CD4-positive, alpha-beta T cell treated with Interleukin-4 for 4 hours (primary cell): ENCODE measurements around the gene PRKCQ.

Experiments used
- DNase-seq: peaks from one replicate; pipeline ENCODE4 v3.0.0-alpha.2; 2020

The PRKCQ gene

DNA sequence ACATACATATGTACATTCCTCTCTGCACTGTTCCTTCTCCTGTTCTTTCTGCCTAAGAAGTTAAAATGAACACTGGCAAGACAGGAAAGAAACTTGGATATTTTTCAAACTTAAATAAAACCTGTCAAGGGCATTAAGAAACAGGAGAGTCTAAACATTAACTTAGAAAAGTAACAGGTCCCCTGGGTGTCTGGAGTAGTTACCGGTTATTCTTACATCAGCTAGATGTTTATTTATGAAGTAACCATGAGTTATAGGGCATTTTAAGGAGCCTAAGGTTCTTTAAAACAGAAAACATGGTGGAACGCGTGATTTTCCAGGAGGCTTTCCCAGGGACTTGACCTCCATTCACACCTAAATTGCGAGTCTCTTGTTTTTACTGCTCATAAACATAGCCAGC is 148.2 kb downstream of the PRKCQ start:
- no peak for DNase-seq

DNA sequence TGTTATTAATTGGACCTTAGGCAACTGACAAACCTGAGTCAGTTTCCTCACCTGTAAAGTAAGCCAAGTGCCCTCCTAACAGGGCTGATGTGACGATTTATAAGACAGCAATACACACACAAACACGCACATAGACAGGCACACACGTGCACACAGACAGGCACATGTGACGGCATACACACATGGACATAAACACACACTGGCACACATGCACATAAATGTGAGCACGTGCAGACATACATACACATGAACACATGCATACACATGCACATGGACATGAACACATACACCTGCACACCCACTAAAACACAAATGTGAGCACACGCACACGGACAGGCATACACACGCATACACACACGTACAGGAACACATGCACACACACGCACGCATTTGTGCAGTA is 148.9 kb downstream of the PRKCQ start:
- no peak for DNase-seq

DNA sequence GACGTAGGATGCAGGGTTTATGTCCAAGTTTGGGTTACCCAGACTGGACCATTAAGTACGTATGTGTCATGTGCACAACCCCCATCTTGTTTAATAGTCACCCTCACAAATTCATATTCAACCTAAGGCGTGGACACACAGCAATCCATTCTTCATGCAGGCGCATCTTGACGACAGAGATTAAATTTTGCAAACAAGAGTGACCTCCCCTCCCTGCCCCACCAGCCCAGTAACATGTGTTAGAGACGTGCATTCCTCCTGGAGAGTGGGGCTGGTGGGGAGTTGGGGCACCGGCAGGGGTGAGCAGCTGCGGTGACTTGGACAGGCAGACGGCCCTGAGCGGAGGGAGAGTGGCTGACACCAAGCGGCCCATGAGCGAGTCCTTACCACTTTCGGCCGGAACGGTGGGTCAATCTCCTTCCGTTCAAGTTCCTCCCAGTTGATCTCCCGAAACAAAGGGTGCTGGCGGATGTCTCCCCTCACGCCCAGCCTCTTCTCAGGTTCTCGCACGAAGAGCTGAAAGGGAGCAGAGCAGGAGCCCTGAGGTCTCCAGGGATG is 149.6 kb downstream of the PRKCQ start:
- DNase-seq, result no peak

DNA sequence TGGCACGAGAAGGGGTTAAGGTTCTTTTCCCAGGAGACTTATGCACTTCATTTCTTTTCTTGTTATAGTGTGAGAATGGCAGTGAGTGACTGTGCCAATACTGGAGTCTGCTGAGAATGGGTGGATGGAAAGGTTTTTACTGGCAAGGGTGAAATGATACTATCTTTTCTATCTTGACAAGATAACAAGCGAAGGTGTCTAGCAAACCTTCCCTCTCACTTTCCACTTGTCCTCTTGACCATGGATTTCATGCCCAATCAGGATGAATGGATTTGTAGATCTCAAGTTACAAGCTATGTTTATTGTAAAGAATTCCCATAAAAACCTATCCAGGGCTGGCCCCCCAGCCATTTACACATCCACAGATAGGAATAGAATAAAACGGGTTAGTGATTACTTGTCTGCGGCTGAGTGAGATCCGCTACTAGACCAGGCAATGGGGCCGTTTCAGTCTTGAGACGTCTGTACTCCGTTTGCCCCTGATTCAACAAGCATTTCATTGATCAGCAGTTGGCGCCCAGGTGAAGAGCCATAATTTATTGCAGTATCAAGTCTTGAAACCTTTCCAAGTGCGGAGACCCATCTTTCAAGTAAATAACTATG is 152.6 kb downstream of the PRKCQ start:
- no peak for DNase-seq

DNA sequence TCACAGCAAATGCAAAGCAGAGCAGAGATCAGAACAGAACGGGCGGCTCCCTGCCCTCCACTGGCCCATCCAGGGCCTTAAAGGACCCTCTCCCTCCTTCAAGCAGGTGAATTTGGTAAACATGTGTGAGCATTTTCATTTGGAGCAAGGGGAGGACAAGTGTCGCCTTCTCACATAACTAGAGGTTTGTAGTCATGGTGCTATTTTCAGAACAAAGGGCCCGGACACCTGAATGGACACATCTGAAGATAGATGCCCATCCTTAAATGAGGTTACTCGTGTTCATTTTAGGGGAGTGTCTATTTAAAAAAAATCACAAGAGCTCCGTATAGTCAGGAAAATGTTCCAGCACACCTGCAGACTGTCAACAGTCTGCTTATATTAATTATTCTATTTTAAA is 153.8 kb downstream of the PRKCQ start:
- DNase-seq, result no peak

DNA sequence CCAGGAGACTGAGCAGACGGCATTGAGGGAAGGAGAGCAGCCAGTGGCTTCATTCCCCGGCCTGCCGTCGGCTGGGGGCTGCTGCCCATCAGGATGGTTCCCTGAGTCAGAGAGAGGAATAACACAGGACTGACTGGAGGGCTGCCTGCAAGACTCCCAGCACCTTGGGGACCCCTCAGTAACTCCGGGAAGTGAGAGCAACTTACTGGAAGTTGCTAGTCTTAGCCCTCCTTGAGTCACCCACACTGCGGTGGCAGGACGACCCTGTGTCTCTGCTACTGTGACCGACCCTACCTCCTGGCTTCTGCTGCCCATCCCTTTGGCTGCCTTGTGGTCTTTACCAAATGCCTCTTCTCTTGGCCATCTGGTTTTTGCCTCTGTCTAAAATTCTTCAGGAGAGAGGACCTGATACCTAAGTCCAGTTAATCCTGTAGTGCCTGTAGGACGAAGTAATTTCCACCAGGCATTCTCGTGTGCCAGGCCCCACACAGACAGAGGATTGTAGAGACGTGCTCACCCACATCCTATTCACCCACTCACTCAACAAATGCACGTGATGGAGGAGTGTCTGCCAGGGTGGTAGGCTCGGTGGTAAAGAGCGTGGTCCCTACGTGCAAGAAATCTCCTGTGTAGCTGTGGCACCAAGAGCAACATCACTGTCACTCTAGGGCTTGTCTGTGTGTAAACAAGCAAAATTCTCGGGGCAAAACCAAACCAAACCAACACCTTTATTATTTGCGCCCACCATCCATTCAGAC is 156.5 kb downstream of the PRKCQ start:
- DNase-seq, result no peak

DNA sequence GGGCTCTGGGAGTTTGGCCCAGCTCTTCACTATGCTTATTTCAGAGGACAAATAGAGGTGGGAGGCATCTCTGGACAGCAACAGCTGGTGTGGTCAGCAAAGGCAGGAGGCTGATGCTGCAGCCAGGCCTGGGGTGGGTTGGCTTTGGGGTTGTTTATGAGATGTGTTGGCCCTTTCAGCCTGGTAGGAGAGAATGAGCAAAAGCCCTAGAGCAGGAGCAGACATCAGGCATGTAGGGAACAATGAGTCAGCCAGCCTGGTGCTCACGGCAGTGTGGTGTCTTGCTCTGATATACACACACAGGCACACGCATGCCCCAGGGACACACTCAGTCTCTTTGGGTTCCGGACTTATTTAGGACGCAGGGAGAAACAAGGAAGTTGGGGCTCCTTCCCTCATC is 157.1 kb downstream of the PRKCQ start:
- DNase-seq, result no peak

DNA sequence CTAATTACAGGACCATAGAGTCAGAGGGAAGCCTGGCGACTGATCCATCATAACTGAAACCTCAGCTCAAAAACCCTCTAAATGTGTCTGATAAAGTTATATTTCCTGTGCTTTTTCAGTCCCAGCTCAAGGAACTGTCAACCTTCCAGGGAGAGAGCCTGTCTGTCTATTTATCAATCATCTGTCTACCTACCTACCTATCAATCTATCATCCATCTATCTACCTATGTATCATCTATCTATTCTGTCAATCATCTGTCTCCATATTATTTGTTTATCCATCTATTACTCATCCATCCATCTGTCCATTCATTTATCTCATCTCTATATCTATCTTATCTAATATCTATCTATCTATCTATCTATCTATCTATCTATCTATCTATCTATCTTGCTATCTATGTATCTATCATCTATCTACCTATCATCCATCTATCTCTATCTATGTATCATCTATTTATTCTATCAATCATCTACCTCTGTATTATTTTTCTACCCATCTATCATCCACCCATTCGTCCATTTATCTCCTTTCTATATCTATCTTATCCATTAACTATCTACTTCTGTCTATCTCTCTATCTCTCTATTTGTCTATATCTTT is 161.4 kb downstream of the PRKCQ start:
- no peak for DNase-seq

DNA sequence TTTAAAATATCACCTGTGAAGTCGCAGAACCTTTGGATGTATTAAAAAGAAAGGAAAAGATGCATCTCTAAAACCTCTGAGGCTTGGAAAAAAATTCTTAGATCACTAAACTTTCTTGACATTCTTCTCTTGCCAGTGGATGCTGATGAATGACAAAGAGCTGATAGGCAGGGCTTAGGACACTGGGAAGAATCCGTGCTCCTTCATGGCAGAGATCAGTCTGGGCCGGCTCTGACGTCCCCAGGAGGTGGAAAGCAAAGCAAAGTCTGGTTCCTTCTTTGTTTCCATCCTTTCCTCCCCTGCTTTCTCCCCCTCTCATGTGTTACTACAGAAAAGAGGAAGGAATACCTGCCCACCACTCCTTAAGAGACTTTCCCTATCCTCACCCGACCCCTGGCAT is 161.9 kb downstream of the PRKCQ start:
- no peak for DNase-seq

DNA sequence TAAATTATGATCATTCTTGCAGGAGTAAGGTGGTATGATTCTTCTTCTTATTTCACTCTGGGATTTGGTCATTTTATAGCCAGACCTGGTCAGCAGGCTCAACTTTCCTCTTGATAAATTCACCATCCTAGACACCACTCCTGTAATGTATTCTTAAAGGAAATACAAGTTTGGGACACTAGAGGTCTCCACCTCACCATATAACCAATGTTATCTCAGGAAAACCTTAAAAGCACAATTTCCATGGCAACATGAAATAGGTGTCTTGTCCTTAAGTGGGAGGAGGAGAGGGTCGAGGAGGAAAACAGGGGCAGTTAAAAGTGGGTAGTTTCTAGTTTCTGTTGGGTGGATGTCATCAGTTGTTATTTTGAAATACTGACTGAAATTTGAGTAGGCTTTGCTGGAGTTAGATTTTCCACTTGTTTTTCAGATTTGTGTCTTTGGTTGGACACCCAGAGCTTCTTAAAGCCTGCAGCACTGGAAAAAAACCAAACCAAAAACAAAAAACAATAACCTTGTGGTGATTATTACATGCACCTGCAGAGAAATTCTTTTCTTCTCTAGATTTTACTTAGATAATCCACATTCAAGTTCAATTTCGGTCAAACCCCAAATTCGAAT is 163.1 kb downstream of the PRKCQ start:
- peak; percentile 65 for DNase-seq

DNA sequence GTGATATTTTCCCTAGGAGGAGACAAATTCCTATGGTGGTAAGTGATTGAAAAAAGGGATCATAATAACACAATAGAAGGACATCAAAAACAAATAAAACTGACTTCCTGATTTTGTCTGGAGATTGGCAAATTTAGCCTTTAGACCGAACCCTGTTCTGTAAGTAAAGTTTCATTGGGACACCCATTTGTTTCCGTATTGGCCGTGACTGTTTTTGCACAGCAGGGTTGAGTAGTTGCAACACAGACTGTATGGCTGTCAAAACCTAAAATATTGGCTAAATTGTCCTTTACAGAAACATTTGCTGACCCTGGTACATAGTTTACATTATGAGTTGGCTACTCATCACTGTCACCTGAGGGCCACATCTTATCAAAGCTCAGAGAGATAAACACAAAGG is 168.6 kb downstream of the PRKCQ start:
- no peak for DNase-seq

DNA sequence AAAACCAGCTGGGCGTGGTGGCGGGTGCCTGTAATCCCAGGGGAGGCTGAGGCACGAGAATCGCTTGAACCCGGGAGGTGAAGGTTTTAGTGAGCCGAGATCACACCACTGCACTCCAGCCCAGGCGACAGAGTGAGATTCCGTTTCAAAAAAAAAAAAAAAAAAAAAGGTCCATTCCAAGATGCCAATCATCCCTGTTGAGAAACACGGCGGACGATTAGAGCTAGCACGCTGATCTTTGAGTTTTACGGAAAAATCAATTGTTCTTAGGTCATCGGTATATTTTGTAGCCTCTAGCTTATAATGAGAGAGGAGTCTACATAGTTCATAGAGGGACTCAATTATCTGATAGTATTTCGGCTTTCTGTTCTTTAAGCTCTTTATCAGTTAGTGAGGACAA is 169.2 kb downstream of the PRKCQ start:
- no peak for DNase-seq

DNA sequence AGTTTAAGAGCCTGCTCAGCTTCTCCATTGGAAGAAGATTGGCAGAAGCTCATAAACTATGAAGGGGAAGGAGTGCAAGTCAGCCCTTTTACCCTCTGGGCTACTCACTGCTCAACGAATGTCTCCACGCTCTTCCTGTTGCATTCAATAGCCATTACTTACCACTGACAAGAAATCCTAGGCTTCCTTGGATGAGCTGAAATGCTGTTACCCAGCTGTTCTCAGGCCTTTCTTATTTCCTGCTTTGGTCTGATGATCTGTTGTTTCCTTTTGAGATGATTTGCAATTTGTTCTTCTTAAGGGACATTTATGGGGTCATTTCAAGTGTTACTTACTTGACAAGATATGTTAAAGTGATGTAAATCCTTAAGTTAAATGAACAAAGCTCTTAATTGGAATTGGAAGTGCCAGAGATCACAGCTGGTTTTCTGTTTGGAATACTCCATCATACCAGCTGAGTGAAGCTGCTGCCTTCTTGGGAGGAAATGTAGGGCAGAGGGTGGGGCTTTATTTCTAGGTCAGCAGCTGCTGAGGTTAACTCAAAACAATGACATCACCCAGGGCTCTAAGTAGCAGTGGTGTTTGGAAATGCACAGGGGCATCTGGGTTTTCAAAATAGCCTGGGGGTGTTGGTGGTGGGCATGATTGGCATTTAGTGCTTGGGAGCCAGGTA is 170.0 kb downstream of the PRKCQ start:
- peak; percentile 78 for DNase-seq

DNA sequence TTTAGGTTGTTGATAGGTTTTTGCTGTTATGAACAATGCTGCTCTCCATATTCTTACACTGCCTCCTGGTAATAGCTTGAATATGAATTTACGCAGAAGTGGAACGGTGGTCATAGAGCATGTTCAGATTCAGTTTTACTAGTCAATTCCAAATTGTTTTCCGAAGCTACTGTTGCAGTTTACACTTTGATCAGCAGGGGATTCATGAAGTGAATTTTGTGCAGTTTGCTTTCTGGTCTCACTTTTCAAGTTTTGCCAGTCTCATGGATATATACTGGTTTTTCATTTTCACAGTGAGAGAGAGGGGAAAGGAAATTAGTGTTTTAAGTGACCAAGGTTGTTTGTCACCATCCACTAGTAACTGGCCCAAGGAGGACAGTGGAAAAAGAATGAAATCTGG is 171.3 kb downstream of the PRKCQ start:
- no peak for DNase-seq

DNA sequence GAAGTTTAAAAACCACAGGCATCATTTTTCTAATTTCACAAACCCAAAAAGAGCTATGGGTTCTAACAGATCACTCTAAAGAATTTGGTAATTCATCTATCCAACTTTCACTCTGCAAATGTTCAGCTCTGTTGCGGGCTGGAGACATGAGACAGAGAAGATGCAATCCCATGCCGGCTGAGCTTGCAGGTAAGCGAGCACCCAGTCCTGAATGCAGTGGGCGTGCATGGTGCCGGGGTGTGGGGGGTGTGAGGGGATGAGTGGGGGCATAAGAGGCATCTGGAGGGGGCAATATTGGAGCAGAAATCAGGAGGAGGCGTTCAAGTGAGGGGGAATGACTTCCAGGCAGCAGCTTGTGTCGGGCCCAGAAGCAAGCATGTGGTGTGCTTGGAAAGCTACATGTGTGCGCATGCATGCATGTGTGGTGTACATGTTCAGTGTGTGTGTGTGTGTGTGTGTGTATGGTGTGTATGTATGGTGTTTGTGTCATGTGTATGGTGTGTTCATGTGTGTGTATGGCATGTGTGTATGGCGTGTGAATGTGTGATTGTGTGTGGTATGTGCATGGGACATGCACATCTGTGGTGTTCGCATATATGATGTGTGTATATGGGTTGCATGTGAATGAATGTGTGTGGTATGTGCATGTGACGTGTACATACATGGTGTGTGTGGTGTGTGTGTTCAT is 172.9 kb downstream of the PRKCQ start:
- no peak for DNase-seq

DNA sequence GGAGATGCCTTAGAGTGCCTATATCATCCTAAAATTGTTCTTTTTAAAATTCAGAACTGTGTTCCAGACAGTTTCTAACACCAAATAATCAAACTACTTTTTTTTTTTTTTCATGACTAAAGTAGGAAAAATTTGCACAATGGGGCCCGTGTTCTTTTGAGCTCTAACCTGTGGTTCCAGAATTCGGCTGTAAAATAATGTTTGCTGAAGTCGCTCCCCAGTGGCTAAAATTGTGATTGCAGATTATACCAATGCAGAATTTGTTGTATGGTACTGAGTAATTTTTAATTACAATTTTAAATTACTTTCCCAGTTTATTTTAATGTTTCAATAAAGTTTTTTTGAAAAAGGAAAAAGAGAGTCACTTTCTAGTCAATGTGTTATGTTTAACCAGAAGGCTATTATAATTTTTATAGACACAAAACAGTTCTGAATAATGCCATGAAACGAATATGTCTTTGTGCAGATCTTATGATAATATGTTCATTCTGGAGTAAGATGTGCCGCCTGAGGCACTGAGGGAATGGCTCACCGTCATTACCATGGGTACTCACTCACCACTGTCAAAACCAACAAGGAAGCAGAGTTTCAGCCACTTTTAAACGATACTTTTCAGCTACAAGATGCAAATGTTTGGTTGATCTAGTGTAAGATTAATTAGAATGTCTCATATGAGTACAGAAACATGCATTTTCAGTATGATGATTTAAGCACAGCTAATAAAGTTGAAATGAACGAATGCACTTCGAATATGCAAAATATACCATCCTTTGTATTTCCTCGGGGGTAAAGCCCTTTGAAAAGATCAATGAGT is 173.6 kb downstream of the PRKCQ start:
- peak; percentile 39 for DNase-seq

DNA sequence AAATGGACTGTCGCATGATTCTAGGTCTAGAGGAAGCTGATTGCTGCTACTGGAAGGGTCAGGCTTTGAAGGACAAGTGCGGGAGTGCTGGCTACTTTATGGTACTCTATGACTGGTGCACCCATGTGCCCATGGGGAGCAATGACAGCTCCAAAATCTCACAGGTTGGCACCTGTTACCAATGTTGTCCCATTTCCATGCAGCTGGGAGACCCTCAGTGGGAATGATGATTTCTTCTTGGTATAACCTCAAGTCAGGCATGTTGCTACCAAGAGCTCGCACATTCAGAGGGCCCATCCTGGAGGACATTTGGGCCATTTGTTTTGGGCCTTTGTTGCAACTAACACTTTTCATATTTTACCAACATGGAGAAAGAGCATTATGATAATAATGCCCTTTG is 174.4 kb downstream of the PRKCQ start:
- DNase-seq, result no peak

DNA sequence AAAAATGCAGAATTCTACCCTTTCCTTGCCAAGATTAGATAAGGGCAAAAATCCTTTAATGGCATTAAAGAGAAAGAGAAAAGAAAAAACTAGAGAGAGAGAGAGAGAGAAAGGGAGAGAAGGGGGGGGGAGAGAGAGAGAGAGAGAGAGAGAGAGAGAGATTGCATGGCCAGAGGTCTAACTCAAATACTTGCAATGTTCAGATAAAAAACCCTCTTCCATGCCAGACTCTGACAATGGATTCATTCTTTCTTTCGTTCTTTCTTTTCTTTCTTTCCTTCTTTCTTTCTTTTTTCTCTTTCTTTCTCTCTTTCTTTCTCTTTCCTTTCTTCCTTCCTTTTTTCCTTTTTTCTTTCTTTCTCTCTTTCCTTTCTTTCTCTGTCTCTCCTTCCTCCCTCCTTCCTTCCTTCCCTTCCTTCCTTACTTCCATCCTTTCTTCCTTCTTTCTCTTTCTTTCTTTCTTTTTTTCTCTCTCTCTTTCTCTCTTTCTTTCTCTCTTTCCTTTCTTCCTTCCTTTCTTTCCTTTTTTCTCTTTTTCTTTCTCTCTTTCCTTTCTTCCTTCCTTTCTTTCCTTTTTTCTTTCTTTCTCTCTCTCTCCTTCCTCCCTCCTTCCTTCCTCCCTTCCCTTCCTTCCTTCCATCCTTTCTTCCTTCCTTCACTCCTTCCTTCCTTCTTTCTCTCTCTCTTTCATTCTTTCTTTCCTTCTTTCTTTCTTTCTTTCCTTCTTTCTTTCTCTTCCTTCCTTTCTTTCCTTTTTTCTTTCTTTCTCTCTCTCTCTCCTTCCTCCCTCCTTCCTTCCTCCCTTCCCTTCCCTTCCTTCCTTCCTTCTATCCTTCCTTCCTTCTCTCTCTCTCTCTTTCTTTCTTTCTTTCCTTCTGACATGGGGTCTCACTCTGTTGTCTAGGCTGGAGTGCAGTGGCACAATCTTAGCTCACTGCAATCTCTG is 175.7 kb downstream of the PRKCQ start:
- DNase-seq, result no peak

DNA sequence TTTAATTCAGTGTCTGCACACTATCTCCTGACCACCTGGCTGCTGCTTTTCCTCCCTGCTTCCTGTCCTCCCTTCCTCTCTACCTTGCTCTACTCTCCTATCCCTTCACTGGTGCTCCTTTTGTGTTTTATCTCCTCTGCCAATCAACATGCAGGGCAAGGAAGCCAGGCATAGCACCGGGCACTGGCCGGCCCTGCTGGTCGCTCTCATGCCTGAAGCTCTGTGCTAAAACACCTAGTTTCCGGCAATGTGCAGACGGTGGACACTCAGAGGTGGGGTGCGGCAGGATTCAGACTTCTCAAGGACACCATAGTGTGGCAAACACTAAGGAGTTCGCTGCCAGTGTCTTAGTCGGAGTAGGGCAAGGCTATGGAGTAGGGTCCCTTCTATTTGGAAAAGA is 177.1 kb downstream of the PRKCQ start:
- DNase-seq, result no peak

DNA sequence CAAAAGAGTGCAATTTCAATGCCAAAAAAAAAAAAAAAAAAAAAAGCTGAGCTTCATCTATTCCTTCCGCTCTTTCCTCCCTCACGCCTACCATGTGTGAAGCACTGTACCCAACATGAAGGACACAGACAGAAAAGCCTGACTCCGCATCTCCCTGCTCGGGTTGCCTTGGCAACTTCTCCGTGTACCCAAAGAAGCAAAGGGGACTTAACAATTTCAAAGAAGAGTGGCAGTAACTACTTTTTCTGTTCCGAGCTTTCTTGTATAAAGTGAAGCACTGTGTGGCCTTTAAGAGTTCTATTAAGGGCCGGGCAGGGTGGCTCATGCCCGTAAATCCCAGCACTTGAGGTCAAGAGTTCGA is 177.7 kb downstream of the PRKCQ start:
- DNase-seq, result no peak
